Osteoblast (primary cell): ENCODE measurements around the gene FRMD6. TPM values are rescaled to one million over a fixed set of nuclear protein-coding genes. Genes with fewer than 3 reads are reported as not detected.
"Not testable (repeated sequence)": the region's sequence is repeated elsewhere in the genome, so short reads cannot be mapped to it uniquely, and the experiment has no call there.

ENCODE experiments used
- DNase-seq: peaks from one replicate; pipeline ENCODE4 v3.0.0; 2011; ENCODE audit warnings: low spot score, mixed read lengths; ENCODE audit not compliant: insufficient read length; ENCODE audit errors: missing footprints
- H2AFZ ChIP-seq: 2 replicates; pipeline ENCODE4 v1.6.0; 2011; ENCODE audit warnings: mild to moderate bottlenecking, low read length
- H3K27ac ChIP-seq: 2 replicates; pipeline ENCODE4 v1.5.1; 2011; ENCODE audit warnings: mild to moderate bottlenecking, low read depth, low read length, moderate library complexity
- H3K27me3 ChIP-seq: 2 replicates; pipeline ENCODE4 v1.6.0; 2012; ENCODE audit warnings: mild to moderate bottlenecking, control low read depth, inconsistent platforms, low read length, moderate library complexity; ENCODE audit not compliant: insufficient read depth
- H3K36me3 ChIP-seq: 2 replicates; pipeline ENCODE4 v1.5.1; 2011; ENCODE audit warnings: mild to moderate bottlenecking, low read length, control low read depth, moderate library complexity; ENCODE audit not compliant: insufficient read depth
- H3K4me1 ChIP-seq: 2 replicates; pipeline ENCODE4 v1.5.1; 2011; ENCODE audit warnings: mild to moderate bottlenecking, low read length, control low read depth, moderate library complexity; ENCODE audit not compliant: insufficient read depth
- H3K4me2 ChIP-seq: 2 replicates; pipeline ENCODE4 v1.6.0; 2011; ENCODE audit warnings: mild to moderate bottlenecking, low read length; ENCODE audit not compliant: insufficient read depth
- H3K4me3 ChIP-seq: fragments of 200-600 bp; sonication (generic); 3 replicates; pipeline ENCODE4 v1.5.1; 2012; ENCODE audit warnings: mild to moderate bottlenecking, low read length, inconsistent platforms; ENCODE audit not compliant: insufficient read depth
- H3K79me2 ChIP-seq: 2 replicates; pipeline ENCODE4 v1.6.0; 2012; ENCODE audit warnings: mild to moderate bottlenecking, low read length, control low read depth, inconsistent platforms; ENCODE audit not compliant: insufficient read depth
- H3K9me3 ChIP-seq: 2 replicates; pipeline ENCODE4 v1.5.1; 2011; ENCODE audit warnings: low read depth, low read length, control low read depth
- H4K20me1 ChIP-seq: 2 replicates; pipeline ENCODE4 v1.6.0; 2012; ENCODE audit warnings: mild to moderate bottlenecking, low read length, control low read depth; ENCODE audit not compliant: insufficient read depth
- total RNA-seq: library from RNA; depleted of rRNA; stranded (reverse); fragments of >200 nt; gene quantifications from 2 replicates; pipeline ENCODE4 v1.2.3, GENCODE V29; 2012
- TF ChIP-seq, protein P1 (sequence below): IDR thresholded peaks from 2 replicates; pipeline ENCODE4 v1.5.1; 2011; ENCODE audit warnings: mild to moderate bottlenecking, low read depth, low read length, moderate library complexity; ENCODE audit errors: extremely low read depth

The FRMD6 gene
- total RNA-seq, 1 donor: 584 TPM

DNA sequence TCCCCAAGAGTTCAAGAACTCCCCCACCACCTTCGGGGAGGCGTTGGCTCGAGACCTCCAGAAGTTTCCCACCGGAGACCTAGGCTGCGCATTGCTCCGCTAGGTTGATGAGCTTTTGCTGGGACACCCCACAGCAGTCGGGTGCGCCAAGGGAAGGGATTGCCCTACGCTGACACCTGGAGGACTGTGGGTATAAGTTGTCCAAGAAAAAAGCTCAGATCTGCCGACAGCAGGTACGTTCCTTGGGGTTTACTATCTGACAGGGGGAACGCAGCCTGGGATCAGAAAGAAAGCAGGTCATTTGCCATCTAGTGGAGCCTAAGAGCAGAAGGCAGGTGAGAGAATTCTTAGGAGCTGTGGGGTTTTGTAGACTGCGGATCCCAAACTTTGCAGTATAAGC lies 98.8 kb downstream of the FRMD6 start:
- Histone ChIP-seq H3K9me3 (no peaks in the 10 kb centered on the region), H3K27me3 (no peaks in the 10 kb centered on the region), H2AFZ (no peak overlapping the region), H3K79me2 (no peaks in the 10 kb centered on the region), H3K4me1 (no peaks in the 10 kb centered on the region), H3K36me3 (no peaks in the 10 kb centered on the region), H4K20me1 (no peaks in the 10 kb centered on the region), H3K4me2 (no peak overlapping the region), H3K27ac (no peak overlapping the region), H3K4me3 (no peak overlapping the region)
- DNase-seq: no peak
- TF ChIP-seq, protein P1, sequence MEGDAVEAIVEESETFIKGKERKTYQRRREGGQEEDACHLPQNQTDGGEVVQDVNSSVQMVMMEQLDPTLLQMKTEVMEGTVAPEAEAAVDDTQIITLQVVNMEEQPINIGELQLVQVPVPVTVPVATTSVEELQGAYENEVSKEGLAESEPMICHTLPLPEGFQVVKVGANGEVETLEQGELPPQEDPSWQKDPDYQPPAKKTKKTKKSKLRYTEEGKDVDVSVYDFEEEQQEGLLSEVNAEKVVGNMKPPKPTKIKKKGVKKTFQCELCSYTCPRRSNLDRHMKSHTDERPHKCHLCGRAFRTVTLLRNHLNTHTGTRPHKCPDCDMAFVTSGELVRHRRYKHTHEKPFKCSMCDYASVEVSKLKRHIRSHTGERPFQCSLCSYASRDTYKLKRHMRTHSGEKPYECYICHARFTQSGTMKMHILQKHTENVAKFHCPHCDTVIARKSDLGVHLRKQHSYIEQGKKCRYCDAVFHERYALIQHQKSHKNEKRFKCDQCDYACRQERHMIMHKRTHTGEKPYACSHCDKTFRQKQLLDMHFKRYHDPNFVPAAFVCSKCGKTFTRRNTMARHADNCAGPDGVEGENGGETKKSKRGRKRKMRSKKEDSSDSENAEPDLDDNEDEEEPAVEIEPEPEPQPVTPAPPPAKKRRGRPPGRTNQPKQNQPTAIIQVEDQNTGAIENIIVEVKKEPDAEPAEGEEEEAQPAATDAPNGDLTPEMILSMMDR: no peak

DNA sequence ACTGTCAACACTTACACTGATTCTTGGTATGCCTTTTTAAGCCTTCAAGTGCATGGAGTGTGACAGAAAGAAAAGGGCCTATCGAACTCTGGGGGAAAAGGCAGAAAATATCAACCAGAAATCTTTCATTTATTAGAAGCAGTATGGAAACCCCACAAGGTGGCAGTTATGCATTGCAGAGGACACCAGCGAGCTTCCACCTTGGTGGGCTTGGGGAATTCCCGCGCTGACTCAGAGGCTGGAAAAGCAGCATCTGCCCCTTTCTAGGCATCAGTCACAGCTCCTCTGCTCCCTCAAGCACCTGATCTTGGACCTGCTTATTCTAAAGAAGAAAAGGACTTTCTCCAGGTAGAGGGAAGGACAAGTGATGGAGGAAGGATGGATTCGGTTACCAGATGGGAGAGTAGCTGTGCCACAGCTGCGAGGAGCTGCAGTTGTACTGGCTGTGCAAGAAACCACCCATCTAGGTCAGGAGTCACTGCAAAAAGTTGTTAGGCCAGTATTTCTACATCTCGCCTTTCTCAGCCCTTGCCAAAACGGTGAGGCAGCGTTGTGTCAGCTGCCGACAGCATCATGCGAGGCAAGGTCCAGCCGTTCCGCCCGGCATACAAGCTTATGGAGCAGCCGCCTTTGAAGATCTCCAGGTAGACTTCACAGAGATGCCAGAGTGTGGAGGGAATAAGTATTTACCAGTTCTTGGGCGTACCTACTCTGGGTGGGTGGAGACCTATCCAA lies 100.1 kb downstream of the FRMD6 start:
- not testable (repeated sequence) for H3K9me3 ChIP-seq, H4K20me1 ChIP-seq, H2AFZ ChIP-seq, H3K36me3 ChIP-seq, H3K27ac ChIP-seq, H3K4me2 ChIP-seq, H3K4me1 ChIP-seq, H3K27me3 ChIP-seq, H3K4me3 ChIP-seq, H3K79me2 ChIP-seq, DNase-seq

DNA sequence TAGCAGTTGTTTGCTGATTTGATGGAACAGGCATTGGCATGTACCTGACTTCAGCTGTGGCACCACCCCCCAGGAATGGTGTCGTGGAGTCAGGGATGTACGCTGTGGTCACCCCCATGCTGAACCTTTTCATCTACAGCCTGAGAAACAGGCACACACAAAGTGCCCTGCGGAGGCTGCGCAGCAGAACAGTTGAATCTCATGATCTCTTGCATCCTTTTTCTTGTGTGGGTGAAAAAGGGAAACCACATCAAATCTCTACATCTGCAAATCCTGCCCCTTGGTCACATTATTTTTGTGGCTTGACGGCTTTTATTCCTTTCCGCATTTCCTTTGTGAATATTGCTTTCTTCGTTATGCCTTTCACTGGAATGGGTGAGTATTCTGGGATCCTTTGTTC lies 106.0 kb downstream of the FRMD6 start:
- H3K9me3 ChIP-seq, H3K36me3 ChIP-seq, H3K27me3 ChIP-seq, H3K27ac ChIP-seq, DNase-seq, H3K4me2 ChIP-seq, H3K79me2 ChIP-seq, H2AFZ ChIP-seq, H3K4me3 ChIP-seq, H3K4me1 ChIP-seq, H4K20me1 ChIP-seq: not testable (repeated sequence)

DNA sequence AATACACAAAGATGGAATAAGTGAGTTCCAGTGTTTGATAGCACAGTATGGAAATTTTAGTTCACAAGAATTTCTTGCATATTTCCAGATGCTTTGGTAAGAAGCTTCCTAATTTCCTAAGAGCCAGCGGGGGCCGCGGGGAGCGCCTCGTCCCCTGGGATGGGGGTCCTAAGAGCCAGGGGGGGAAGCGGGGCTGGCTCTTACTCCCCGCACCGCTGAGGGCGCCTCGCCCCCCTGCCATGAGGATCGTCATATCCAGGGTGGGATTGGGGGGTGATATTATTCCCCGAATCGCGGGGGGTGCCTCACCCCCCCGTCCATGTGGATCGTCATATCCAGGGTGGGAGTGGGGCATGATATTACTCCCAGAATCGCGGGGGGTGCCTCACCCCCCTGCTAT lies 108.2 kb downstream of the FRMD6 start:
- Histone ChIP-seq H3K4me1 (no peaks in the 10 kb centered on the region), H3K9me3 (no peaks in the 10 kb centered on the region), H3K36me3 (no peaks in the 10 kb centered on the region), H3K4me2 (no peak overlapping the region), H3K27me3 (peaks cover 5% of the 10 kb centered on the region), H2AFZ (no peak overlapping the region), H3K79me2 (no peaks in the 10 kb centered on the region), H4K20me1 (no peaks in the 10 kb centered on the region), H3K4me3 (no peak overlapping the region), H3K27ac (no peak overlapping the region)
- TF ChIP-seq, protein P1: no peak
- DNase-seq: no peak

DNA sequence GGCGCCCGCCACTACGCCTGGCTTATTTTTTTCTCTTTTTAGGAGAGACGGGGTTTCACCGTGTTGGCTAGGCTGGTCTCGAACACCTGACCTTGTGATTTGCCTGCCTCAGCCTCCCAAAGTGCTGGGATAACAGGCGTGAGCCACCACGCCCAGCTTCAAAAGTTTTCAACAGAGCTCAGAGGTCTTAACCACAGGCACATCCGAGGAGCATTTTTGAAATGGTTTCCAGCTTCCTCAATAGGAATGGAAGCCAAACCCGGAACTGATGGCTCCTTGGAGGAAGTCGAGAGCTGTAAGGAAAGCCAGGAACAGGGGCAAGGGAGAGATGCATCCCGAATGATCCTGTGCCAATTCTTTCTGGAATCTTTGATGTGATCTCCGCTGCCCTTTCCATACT lies 114.0 kb downstream of the FRMD6 start:
- not testable (repeated sequence) for H3K27ac ChIP-seq, H3K4me2 ChIP-seq, H3K4me3 ChIP-seq, H3K79me2 ChIP-seq, H2AFZ ChIP-seq, DNase-seq, H4K20me1 ChIP-seq, H3K9me3 ChIP-seq, H3K36me3 ChIP-seq, H3K4me1 ChIP-seq, H3K27me3 ChIP-seq

DNA sequence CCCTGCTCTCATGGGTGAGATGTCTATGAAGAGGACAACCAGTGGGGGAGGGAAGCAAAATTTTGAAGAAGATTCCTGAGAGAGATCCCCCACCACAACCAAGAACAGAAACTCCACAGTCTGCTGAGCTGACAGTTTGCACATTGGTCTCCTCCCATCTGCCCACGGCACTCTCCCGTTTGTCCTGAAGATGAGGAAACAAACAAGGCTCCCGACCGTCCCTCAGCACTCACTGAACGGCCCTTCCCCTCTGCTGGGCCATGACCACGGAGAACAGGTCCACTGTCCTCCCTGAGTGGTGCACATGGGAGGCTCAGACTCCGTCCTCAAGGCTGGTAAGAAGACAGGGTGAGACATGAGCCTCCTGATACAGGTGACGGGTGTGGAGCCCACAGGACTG lies 114.9 kb downstream of the FRMD6 start:
- H3K27ac ChIP-seq, H3K4me1 ChIP-seq, H3K4me3 ChIP-seq, H3K79me2 ChIP-seq, H3K36me3 ChIP-seq, H3K27me3 ChIP-seq, DNase-seq, H3K4me2 ChIP-seq, H3K9me3 ChIP-seq, H2AFZ ChIP-seq, H4K20me1 ChIP-seq: not testable (repeated sequence)

DNA sequence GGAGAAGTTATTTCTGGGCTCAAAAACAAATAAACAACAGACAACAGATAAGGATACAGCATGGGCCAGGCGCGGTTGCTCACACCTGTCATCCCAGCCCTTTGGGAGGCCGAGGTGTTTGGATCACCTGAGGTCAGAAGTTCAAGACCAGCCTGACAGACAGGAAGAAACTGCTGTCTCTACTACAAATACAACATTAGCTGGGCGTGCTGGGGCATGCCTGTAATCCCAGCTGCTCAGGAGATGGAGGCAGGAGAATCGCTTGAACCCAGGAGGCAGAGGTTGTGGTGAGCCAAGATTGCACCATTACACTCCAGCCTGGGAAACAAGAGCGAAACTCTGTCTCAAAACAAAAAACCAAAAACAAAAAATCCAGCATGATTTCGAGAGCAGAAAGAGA lies 117.6 kb downstream of the FRMD6 start:
- H3K4me2 ChIP-seq, DNase-seq, H3K9me3 ChIP-seq, H3K27me3 ChIP-seq, H2AFZ ChIP-seq, H3K79me2 ChIP-seq, H3K27ac ChIP-seq, H3K4me3 ChIP-seq, H4K20me1 ChIP-seq, H3K36me3 ChIP-seq, H3K4me1 ChIP-seq: not testable (repeated sequence)
